Neural progenitor cell (in vitro differentiated cells): ENCODE results near the gene PLA2G12B. TPM values are rescaled to one million over a fixed set of nuclear protein-coding genes. Genes with fewer than 3 reads are reported as not detected.
"Not testable (repeated sequence)": the region's sequence is repeated elsewhere in the genome, so short reads cannot be mapped to it uniquely, and the experiment has no call there.

Source experiments
- DNase-seq: peaks from one replicate; pipeline ENCODE4 v3.0.0-alpha.2; 2016; ENCODE audit warnings: low spot score
- H2AFZ ChIP-seq: fragments of 200-600 bp; sonication (generic); replicated peaks from 2 replicates; pipeline ENCODE4 v1.6.1; 2016; ENCODE audit warnings: antibody characterized with exemption
- H3F3A ChIP-seq: fragments of 200-600 bp; sonication (generic); 2 replicates; pipeline ENCODE4 v1.6.1; 2016; ENCODE audit warnings: antibody characterized with exemption, low read depth
- H3K27ac ChIP-seq: fragments of 200-600 bp; sonication (generic); 2 replicates; pipeline ENCODE4 v1.5.1; 2016; ENCODE audit warnings: mild to moderate bottlenecking
- H3K27me3 ChIP-seq: fragments of 200-600 bp; sonication (generic); 2 replicates; pipeline ENCODE4 v1.6.1; 2016; ENCODE audit warnings: mild to moderate bottlenecking, moderate library complexity
- H3K36me3 ChIP-seq: fragments of 200-600 bp; sonication (generic); 2 replicates; pipeline ENCODE4 v1.5.1; 2016
- H3K4me1 ChIP-seq: fragments of 200-600 bp; sonication (generic); 2 replicates; pipeline ENCODE4 v1.6.1; 2016; ENCODE audit warnings: mixed run types
- H3K4me2 ChIP-seq: fragments of 200-600 bp; sonication (generic); 2 replicates; pipeline ENCODE4 v1.6.1; 2016
- H3K4me3 ChIP-seq: fragments of 200-600 bp; sonication (generic); 2 replicates; pipeline ENCODE4 v1.5.1; 2016
- H3K79me2 ChIP-seq: fragments of 200-600 bp; sonication (generic); 2 replicates; pipeline ENCODE4 v1.6.1; 2016; ENCODE audit warnings: low read depth
- H3K9ac ChIP-seq: fragments of 200-600 bp; sonication (generic); 2 replicates; pipeline ENCODE4 v1.6.1; 2016
- H3K9me3 ChIP-seq: fragments of 200-600 bp; sonication (generic); 2 replicates; pipeline ENCODE4 v1.5.1; 2016; ENCODE audit warnings: low read depth
- H4K20me1 ChIP-seq: fragments of 200-600 bp; sonication (generic); 2 replicates; pipeline ENCODE4 v1.6.1; 2016; ENCODE audit warnings: low read depth
- H3K27ac Mint-ChIP-seq: 3 replicates; pipeline ENCODE4 v1.8.0; 2021; ENCODE audit warnings: mixed read lengths
- H3K27me3 Mint-ChIP-seq: 2 replicates; pipeline ENCODE4 v1.8.0; 2022; ENCODE audit warnings: low read depth, mild to moderate bottlenecking, inconsistent platforms, moderate library complexity, mixed read lengths; ENCODE audit not compliant: insufficient read depth
- H3K36me3 Mint-ChIP-seq: 3 replicates; pipeline ENCODE4 v1.8.0; 2021; ENCODE audit warnings: mixed read lengths
- H3K4me1 Mint-ChIP-seq: 3 replicates; pipeline ENCODE4 v1.8.0; 2021; ENCODE audit warnings: mixed read lengths
- H3K4me3 Mint-ChIP-seq: 3 replicates; pipeline ENCODE4 v1.8.0; 2021; ENCODE audit warnings: mild to moderate bottlenecking, moderate library complexity, mixed read lengths
- H3K9me3 Mint-ChIP-seq: 3 replicates; pipeline ENCODE4 v1.8.0; 2020; ENCODE audit warnings: mixed read lengths
- EZH2 ChIP-seq: fragments of 200-600 bp; sonication (generic); IDR thresholded peaks from 2 replicates; pipeline ENCODE4 v1.6.1; 2017; ENCODE audit warnings: antibody characterized with exemption, mild to moderate bottlenecking, moderate library complexity
- EZH2phosphoT487 ChIP-seq: fragments of 200-600 bp; sonication (generic); IDR thresholded peaks from 2 replicates; pipeline ENCODE4 v1.6.1; 2017; ENCODE audit warnings: antibody characterized with exemption
- total RNA-seq: library from RNA; depleted of rRNA; stranded (reverse); fragments of >200 nt; gene quantifications from 2 replicates; pipeline ENCODE4 v1.2.3, GENCODE V29; 2015; ENCODE audit warnings: low replicate concordance
- TF ChIP-seq, protein P1 (sequence below): fragments of 200-600 bp; sonication (generic); IDR thresholded peaks from 2 replicates; pipeline ENCODE4 v1.5.1; 2017; ENCODE audit warnings: antibody characterized with exemption, mild to moderate bottlenecking

PLA2G12B gene
- total RNA-seq, 1 donor from 2014 or later = not detected

DNA sequence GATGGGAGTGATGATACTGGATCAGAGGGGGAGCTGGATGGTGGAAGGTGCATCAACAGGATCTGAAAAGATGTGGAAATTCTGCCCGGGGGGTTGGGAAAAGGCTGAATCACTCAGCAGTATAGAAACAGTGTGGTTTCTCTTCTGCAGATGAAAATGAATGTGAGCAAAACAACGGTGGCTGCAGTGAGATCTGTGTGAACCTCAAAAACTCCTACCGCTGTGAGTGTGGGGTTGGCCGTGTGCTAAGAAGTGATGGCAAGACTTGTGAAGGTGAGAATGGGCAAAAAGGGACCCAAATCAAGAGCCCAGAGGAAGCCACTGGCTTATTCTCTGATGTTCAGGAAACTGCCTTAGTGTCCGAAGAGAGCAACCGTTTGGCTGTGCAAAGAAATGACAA lies 48.2 kb downstream of the PLA2G12B start:
- no peak overlapping the region for H3K9ac ChIP-seq
- H2AFZ ChIP-seq = no peak overlapping the region
- no peaks in the 10 kb centered on the region for H3K36me3 Mint-ChIP-seq
- TF ChIP-seq EZH2phosphoT487 (no peak), EZH2 (no peak)
- TF ChIP-seq, protein P1, sequence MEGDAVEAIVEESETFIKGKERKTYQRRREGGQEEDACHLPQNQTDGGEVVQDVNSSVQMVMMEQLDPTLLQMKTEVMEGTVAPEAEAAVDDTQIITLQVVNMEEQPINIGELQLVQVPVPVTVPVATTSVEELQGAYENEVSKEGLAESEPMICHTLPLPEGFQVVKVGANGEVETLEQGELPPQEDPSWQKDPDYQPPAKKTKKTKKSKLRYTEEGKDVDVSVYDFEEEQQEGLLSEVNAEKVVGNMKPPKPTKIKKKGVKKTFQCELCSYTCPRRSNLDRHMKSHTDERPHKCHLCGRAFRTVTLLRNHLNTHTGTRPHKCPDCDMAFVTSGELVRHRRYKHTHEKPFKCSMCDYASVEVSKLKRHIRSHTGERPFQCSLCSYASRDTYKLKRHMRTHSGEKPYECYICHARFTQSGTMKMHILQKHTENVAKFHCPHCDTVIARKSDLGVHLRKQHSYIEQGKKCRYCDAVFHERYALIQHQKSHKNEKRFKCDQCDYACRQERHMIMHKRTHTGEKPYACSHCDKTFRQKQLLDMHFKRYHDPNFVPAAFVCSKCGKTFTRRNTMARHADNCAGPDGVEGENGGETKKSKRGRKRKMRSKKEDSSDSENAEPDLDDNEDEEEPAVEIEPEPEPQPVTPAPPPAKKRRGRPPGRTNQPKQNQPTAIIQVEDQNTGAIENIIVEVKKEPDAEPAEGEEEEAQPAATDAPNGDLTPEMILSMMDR = no peak
- H3K4me1 Mint-ChIP-seq = no peaks in the 10 kb centered on the region
- no peak for DNase-seq
- no peaks in the 10 kb centered on the region for H3K9me3 Mint-ChIP-seq
- no peaks in the 10 kb centered on the region for H3K36me3 ChIP-seq
- H3K4me3 ChIP-seq = no peak overlapping the region
- H3K4me3 Mint-ChIP-seq = no peak overlapping the region
- H3K27ac Mint-ChIP-seq = peak overlapping the region; percentile 26
- H3K27ac ChIP-seq = no peak overlapping the region
- H4K20me1 ChIP-seq = no peaks in the 10 kb centered on the region
- peaks cover 5% of the 10 kb centered on the region for H3K27me3 Mint-ChIP-seq
- H3F3A ChIP-seq = no peaks in the 10 kb centered on the region
- H3K4me1 ChIP-seq = no peaks in the 10 kb centered on the region
- H3K27me3 ChIP-seq = no peaks in the 10 kb centered on the region
- H3K4me2 ChIP-seq = no peak overlapping the region
- no peaks in the 10 kb centered on the region for H3K79me2 ChIP-seq
- H3K9me3 ChIP-seq = no peaks in the 10 kb centered on the region

DNA sequence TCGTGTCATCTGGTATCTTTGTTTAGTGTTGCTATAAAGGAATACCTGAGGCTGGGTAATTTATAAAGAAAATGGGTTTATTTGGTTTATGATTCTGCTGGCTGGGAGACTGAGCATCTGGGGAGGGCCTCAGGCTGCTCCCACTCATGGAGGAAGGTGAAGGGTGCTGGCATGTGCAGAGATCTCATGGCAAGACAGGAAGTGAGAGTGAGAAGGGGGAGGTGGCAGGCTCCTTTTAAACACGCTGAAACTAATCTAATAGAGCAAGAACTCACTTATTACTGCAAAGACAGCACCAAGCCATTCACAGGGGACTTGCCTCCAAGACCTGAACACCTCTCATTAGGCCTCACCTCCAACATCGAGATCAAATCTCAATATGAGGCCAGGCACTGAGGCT lies 49.8 kb downstream of the PLA2G12B start:
- Histone ChIP-seq H3F3A (no peaks in the 10 kb centered on the region), H2AFZ (no peak overlapping the region), H3K27me3 (no peaks in the 10 kb centered on the region), H3K4me3 (no peak overlapping the region), H3K4me2 (no peak overlapping the region), H4K20me1 (no peaks in the 10 kb centered on the region), H3K9ac (no peak overlapping the region), H3K4me1 (no peaks in the 10 kb centered on the region), H3K9me3 (no peaks in the 10 kb centered on the region), H3K79me2 (no peaks in the 10 kb centered on the region), H3K36me3 (no peaks in the 10 kb centered on the region), H3K27ac (no peak overlapping the region)
- H3K9me3 Mint-ChIP-seq = no peaks in the 10 kb centered on the region
- no peak overlapping the region for H3K4me3 Mint-ChIP-seq
- no peaks in the 10 kb centered on the region for H3K4me1 Mint-ChIP-seq
- no peak overlapping the region for H3K27ac Mint-ChIP-seq
- DNase-seq = no peak
- H3K36me3 Mint-ChIP-seq = no peaks in the 10 kb centered on the region
- TF ChIP-seq, protein P1 = no peak
- TF ChIP-seq EZH2phosphoT487 (no peak), EZH2 (no peak)
- peaks cover 2% of the 10 kb centered on the region for H3K27me3 Mint-ChIP-seq

DNA sequence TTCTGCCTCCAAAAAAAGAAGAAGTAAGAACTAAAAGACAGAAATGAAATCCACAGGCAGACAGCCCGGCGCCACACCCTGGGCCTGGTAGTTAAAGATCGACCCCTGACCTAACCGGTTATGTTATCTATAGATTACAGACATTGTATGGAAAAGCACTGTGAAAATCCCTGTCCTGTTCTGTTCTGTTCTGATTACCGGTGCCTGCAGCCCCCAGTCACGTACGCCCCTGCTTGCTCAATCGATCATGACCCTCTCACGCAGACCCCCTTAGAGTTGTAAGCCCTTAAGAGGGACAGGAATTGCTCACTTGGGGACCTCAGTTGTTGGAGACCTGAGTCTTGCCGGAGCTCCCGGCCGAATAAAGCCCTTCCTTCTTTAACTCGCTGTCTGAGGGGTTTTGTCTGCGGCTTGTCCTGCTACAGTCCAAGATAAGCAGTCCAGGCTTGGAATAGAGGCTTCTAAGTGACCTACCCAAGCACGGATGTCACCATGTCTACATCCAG lies 50.6 kb downstream of the PLA2G12B start:
- H3K27ac Mint-ChIP-seq, H3K4me1 Mint-ChIP-seq, H3K27me3 ChIP-seq, H3K36me3 ChIP-seq, H3F3A ChIP-seq, H3K4me3 Mint-ChIP-seq, H3K4me1 ChIP-seq, H3K9me3 Mint-ChIP-seq, H3K4me3 ChIP-seq, H2AFZ ChIP-seq, H3K79me2 ChIP-seq, H3K36me3 Mint-ChIP-seq, H3K9me3 ChIP-seq, H4K20me1 ChIP-seq, H3K27me3 Mint-ChIP-seq, H3K4me2 ChIP-seq, H3K27ac ChIP-seq, DNase-seq, H3K9ac ChIP-seq: not testable (repeated sequence)

DNA sequence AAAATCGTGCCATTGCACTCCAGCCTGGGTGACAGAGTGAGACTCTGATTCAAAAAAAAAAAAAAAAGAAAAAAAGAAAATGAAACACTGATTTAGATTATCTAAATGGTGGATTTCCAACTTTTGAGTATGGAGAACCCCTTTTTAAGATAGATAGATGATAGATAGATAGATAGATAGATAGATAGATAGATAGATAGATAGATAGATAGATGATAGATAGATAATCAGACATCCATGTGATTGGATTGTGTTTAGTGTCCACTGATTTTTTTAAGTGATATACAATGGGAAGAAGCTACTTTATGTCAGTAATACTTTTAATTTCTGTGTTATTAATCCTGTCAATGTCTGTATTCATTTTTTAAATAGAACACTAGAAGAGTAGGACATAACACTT lies 55.1 kb downstream of the PLA2G12B start:
- Histone ChIP-seq H2AFZ (no peak overlapping the region), H3K79me2 (no peaks in the 10 kb centered on the region), H4K20me1 (no peaks in the 10 kb centered on the region), H3K36me3 (no peaks in the 10 kb centered on the region), H3K9ac (no peak overlapping the region), H3K4me3 (no peak overlapping the region), H3K4me1 (no peaks in the 10 kb centered on the region), H3K27ac (no peak overlapping the region), H3K27me3 (no peaks in the 10 kb centered on the region), H3K9me3 (no peaks in the 10 kb centered on the region), H3K4me2 (no peak overlapping the region), H3F3A (no peaks in the 10 kb centered on the region)
- DNase-seq = no peak
- TF ChIP-seq, protein P1 = no peak
- no peak for TF ChIP-seq EZH2
- TF ChIP-seq EZH2phosphoT487 = no peak
- no peak overlapping the region for H3K27ac Mint-ChIP-seq
- no peaks in the 10 kb centered on the region for H3K4me1 Mint-ChIP-seq
- H3K4me3 Mint-ChIP-seq = no peak overlapping the region
- H3K27me3 Mint-ChIP-seq = no peaks in the 10 kb centered on the region
- H3K36me3 Mint-ChIP-seq = no peaks in the 10 kb centered on the region
- no peaks in the 10 kb centered on the region for H3K9me3 Mint-ChIP-seq
